ENCODE data around the gene SLC12A8. TPM values are rescaled to one million over a fixed set of nuclear protein-coding genes. Genes with fewer than 3 reads are reported as not detected.

The SLC12A8 gene
- total and polyA plus RNA-seq, 5 experiments from 2014 or later: 0.19 to 0.29 TPM; not detected in 3

DNA sequence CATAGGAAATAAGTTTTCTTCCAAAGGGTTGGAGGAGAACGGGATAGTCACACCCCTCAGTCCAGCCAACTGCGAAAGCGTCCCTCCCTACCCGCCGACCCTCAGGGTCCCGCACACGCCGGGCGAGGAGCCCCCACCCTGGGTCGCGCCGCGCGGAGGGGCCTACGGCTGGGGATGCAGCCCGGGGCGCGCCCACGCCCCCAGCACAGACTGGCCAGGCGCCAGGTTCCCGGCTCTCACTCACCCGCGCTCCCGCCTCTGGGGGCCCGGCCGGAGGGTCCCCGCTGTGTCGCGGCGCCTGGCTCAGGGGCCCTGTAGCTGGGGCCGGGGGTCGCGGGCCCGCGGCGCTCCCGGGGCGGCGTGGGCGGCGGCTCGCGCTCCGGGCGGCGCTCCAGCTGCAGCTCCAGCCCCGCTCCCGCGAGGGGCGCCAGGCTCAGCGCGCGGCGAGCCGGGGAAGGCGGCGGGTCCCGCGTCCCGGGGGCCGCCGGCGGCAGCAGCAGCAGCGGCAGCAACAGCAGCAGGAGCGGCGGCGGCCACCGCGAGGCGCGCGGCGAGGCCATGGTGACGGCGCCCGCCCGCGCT is 157.1 kb downstream of the SLC12A8 start:
- H3K9me3 Mint-ChIP-seq: no peaks in the 10 kb centered on the region
- ATAC-seq: peak; percentile 21 to 43
- POLR2A ChIA-PET: interaction anchor here (0.5 to 0.9 kb wide), 3 partner anchors 47 to 540 kb away, joined by 3 to 5 read pairs (median 3); no protein-coding TSS in a partner anchor
- H3K27ac Mint-ChIP-seq: peak overlapping the region; percentile 84 to 97 (median 90)
- H3K27me3 Mint-ChIP-seq: peaks cover 0 to 3% (median 0%) of the 10 kb centered on the region in 5 donors
- peak overlapping the region; percentile 75 to 97 (median 95) for H3K4me3 Mint-ChIP-seq
- H3K36me3 Mint-ChIP-seq: peaks cover 0 to 4% (median 0%) of the 10 kb centered on the region in 3 donors
- peak in 5 of 10 donors; percentile 12 to 45 (median 38) for DNase-seq
- peaks cover 37 to 52% (median 47%) of the 10 kb centered on the region in 4 donors for H3K4me1 Mint-ChIP-seq

DNA sequence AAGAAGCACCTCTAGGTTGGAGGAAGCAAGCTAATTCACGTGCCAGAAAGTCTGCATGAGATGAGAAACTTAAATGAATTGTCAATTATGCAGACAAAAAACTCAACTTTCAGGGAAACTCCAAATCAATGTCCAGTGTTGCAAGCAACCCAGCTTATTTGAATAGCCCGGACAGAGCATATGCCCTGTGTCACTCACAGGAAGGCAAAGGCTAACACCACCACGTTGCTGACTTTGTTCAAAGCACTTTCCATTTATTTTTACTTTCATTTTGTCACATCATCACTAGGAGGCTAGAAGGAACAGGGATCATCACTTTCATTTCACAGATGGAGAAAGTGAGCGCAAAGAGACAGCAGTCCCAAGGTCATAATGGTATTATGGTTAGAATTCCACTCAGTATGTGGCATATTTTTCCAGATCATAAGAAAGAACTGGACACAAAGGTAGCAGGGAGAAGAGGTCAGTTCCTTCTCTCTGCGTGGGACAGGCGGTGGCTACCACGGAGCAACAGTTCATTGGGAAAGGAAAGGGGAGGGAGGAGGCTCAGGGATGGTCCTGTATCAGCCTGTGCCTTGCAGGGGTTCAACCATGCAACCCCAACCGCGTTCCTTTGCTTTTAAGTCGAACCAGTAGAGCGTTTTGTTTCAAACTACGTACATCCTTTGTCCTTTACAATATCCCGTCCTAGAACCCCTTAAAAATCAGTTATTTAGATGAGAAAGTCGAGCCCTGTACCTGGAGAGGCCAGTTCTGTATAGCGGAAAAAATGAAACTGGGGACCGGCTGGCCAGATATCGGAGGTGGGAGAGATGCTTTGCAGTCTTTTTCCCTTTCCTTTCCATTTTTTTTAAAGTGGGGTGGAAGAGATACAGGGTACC is 157.9 kb downstream of the SLC12A8 start:
- H3K27me3 Mint-ChIP-seq: no peaks in the 10 kb centered on the region
- no peak for ATAC-seq
- DNase-seq: peak in 3 of 10 donors; percentile 26 to 42 (median 41)
- peak overlapping the region; percentile 75 to 97 (median 95) for H3K4me3 Mint-ChIP-seq
- POLR2A ChIA-PET: interaction anchor here (0.5 to 0.9 kb wide), 3 partner anchors 47 to 320 kb away, joined by 3 read pairs; partner anchors contain the start of gene ZNF148
- H3K36me3 Mint-ChIP-seq: peaks cover 0 to 4% (median 0%) of the 10 kb centered on the region in 3 donors
- peaks cover 37 to 56% (median 53%) of the 10 kb centered on the region in 4 donors for H3K4me1 Mint-ChIP-seq
- peak overlapping the region; percentile 84 to 97 (median 90) for H3K27ac Mint-ChIP-seq
- no peaks in the 10 kb centered on the region for H3K9me3 Mint-ChIP-seq

DNA sequence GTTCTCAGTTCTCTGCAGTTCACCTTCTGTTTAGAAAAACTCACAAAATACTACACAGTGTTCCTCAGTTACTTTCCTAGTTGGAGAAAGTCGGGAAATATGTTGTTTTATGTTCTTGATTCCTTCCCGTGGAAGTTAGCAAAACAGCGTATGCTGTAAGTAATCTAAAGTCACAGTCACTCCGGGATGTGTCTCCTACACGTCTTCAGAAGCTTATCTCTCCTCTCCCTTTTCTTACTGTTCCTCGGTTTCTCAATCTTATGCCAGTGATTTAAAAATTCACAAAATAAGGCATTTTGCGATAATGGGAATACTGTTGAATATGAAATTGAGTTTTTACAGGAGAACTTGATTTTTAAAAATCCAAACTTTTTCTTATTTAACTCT is 158.5 kb downstream of the SLC12A8 start:
- POLR2A ChIA-PET: interaction anchor here (0.5 to 1.0 kb wide), 3 partner anchors 46 to 321 kb away, joined by 3 read pairs; partner anchors contain the start of gene ZNF148
- DNase-seq: no peak
- no peak for ATAC-seq
- peak overlapping the region; percentile 75 to 97 (median 95) for H3K4me3 Mint-ChIP-seq
- H3K36me3 Mint-ChIP-seq: peaks cover 0 to 4% (median 0%) of the 10 kb centered on the region in 3 donors
- peak overlapping the region; percentile 84 to 97 (median 90) for H3K27ac Mint-ChIP-seq
- no peaks in the 10 kb centered on the region for H3K27me3 Mint-ChIP-seq
- peaks cover 43 to 62% (median 59%) of the 10 kb centered on the region in 4 donors for H3K4me1 Mint-ChIP-seq
- no peaks in the 10 kb centered on the region for H3K9me3 Mint-ChIP-seq

DNA sequence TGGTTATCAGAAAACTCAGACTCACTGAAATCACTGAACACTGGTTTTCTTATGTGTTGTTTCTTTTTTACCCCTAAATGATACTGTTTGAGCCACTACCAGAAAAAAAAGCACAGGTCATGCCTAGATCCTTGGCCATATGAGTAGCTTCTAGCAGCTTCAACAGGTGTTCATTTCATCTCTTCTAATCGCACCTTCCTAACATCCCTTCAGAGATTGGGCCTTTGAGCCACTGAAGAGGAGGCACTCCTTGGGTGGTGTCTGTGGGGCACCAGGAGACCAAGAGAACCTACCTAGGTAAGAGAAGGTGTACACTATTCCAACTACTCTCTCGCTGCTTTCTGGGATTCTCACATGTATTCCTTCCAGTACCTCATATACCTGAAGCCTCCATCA is 159.2 kb downstream of the SLC12A8 start:
- peaks cover 47 to 70% (median 66%) of the 10 kb centered on the region in 4 donors for H3K4me1 Mint-ChIP-seq
- no peaks in the 10 kb centered on the region for H3K9me3 Mint-ChIP-seq
- H3K4me3 Mint-ChIP-seq: peak overlapping the region; percentile 66 to 97 (median 92)
- ATAC-seq (no peak), DNase-seq (no peak)
- H3K36me3 Mint-ChIP-seq: peaks cover 0 to 4% (median 0%) of the 10 kb centered on the region in 3 donors
- peak overlapping the region; percentile 84 to 97 (median 90) for H3K27ac Mint-ChIP-seq
- POLR2A ChIA-PET: interaction anchor here (1.0 to 1.6 kb wide), 2 partner anchors 41 to 51 kb away, joined by 3 to 5 read pairs; no protein-coding TSS in a partner anchor
- H3K27me3 Mint-ChIP-seq: no peaks in the 10 kb centered on the region

DNA sequence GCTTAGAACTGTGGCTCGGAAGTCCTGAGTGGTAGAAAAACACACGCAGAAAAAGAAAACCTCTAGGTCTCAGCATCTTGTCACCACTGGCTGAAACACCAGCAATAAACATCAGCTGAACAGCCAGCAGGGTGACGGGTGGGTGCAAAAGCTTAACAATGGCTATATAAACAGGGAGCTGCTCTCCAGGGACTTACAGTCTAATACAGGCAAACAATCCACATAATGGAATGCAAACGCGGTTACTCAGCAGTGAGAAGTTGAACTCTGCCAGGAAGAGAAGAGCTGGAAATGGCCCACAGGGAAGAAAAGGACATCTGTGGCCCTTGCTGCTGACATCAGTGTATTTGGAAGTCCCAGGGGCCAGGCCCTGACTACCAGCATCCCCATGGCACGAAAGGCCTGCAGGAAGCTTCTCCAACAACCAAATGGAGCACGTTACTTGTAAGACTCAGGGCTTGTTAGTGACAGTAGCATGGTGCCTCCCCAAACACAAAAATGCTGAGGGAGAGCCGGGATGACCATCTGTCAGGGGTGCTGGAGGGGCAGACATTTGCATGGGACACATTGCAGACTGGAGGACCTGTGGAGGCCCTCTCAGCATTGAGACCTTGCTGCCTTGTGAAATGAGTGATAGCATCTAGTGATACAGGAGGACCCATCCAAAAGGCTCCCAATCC is 159.8 kb downstream of the SLC12A8 start:
- H3K9me3 Mint-ChIP-seq: no peaks in the 10 kb centered on the region
- peak overlapping the region; percentile 84 to 97 (median 90) for H3K27ac Mint-ChIP-seq
- no peaks in the 10 kb centered on the region for H3K27me3 Mint-ChIP-seq
- ATAC-seq: peak in 1 of 2 donors; percentile 1
- peak overlapping the region; percentile 70 to 97 (median 92) for H3K4me3 Mint-ChIP-seq
- POLR2A ChIA-PET: interaction anchor here (0.6 to 1.6 kb wide), 9 partner anchors 16 to 537 kb away, joined by 3 to 5 read pairs (median 4); no protein-coding TSS in a partner anchor
- no peak for DNase-seq
- peaks cover 0 to 4% (median 2%) of the 10 kb centered on the region in 3 donors for H3K36me3 Mint-ChIP-seq
- H3K4me1 Mint-ChIP-seq: peaks cover 50 to 73% (median 70%) of the 10 kb centered on the region in 4 donors

DNA sequence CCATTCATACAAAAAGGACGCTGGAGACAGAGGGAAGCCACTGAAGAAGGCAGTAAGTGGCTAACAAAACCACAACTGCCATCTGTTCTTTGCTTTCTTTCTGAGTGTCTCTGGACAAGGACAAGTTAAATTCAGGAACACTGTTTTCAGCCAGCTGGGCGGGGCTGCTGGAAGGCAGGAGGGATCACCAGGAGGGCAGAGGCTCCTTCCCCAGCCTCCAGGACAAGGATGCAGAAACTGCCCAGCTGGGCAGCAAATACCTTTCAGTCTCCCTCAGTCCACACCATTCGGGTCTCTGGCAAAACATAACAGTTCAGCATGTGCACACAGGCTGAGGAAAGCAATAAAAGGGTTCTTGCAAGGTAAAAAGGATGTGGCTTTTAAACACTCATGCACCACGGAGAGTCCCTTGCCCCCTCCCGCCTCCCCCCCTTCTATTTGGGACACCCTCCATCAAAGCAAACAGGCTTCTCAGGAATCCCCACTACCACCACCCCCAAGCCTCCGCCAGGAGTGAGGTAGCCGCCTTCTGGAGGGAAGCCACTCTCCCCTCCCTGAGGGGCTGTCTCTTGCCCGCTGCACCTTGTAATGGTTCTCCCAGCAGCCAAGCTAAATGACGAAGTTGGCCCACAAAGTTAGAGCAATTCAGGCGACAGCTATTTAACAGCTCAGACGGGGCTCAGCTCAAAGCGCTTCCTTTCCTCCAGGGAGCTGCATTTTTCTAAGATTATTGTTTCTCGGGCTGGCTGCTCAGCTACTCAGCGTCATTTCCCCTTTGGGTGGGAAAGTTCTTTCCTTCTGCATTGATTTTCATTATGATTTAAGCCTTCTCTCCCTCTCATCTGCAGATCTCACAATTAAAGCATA is 160.6 kb downstream of the SLC12A8 start:
- Mint-ChIP-seq H3K27me3 (no peaks in the 10 kb centered on the region), H3K36me3 (peaks cover 0 to 4% (median 4%) of the 10 kb centered on the region in 3 donors), H3K4me3 (peak overlapping the region; percentile 70 to 97 (median 92)), H3K27ac (peak overlapping the region; percentile 84 to 97 (median 90)), H3K9me3 (no peaks in the 10 kb centered on the region), H3K4me1 (peaks cover 53 to 78% (median 74%) of the 10 kb centered on the region in 4 donors)
- ATAC-seq: peak; percentile 66 to 74
- peak; percentile 50 to 87 (median 76) for DNase-seq
- POLR2A ChIA-PET: interaction anchor here (0.6 to 1.6 kb wide), 9 partner anchors 17 to 538 kb away, joined by 3 to 5 read pairs (median 4); no protein-coding TSS in a partner anchor

DNA sequence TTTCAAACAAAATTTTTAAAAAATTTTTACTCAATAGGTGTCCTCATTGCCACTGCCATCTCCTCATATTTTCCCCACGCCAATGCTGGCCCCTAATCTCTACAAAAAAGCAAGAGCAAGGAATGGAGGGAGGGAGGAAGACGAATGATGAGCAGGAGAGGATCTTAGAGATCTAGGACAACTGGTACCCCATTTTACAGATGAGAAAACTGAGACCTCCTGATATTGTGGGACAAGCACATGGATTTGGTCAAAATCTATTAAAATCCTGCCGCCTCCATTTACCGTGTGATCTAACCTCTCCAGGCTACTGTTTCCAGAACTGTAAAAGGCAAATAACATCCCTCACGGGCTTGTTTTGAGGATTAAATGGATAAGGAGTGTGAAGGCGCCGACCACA is 161.3 kb downstream of the SLC12A8 start:
- POLR2A ChIA-PET: interaction anchor here (1.2 to 1.3 kb wide), 2 partner anchors 18 to 50 kb away, joined by 3 to 4 read pairs; no protein-coding TSS in a partner anchor
- Mint-ChIP-seq H3K27ac (peak overlapping the region; percentile 84 to 97 (median 90)), H3K4me3 (peak overlapping the region; percentile 4 to 97 (median 84)), H3K9me3 (no peaks in the 10 kb centered on the region), H3K36me3 (peaks cover 0 to 4% (median 4%) of the 10 kb centered on the region in 3 donors), H3K27me3 (no peaks in the 10 kb centered on the region), H3K4me1 (peaks cover 52 to 77% (median 72%) of the 10 kb centered on the region in 4 donors)
- ATAC-seq (no peak), DNase-seq (no peak)

DNA sequence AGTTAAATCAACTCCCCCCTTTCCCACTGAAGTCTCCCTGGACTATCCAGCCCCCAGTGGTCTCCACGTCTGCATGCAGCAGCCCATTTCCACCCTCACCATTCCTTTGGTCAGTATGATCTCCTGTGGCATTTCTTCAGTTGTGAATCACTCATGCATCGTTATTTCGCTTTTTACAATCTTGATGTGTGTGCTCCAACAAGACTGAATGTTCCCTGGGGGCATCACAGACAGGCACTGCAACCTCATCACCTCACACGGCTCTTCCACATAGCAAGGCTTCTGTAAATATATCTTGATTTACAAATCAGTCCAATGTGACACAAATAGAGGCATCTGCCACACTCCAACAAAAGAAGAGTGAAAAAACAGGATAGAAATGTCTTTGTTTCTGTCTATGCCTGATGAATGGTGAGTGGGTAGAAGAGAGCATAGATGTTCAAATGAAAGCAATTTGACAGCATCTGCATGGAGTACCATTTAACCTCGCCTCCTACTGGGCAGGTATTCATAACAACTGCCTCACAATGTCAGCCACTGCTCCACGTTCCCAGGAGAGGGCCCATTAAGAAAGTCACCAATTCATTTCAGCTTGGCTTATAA is 162.0 kb downstream of the SLC12A8 start:
- no peaks in the 10 kb centered on the region for H3K27me3 Mint-ChIP-seq
- POLR2A ChIA-PET: interaction anchor here (1.5 kb wide), 1 partner anchor 42 kb away, joined by 3 read pairs; no protein-coding TSS in a partner anchor
- H3K4me3 Mint-ChIP-seq: peak overlapping the region in 1 of 10 donors; percentile 97
- peaks cover 0 to 4% (median 4%) of the 10 kb centered on the region in 3 donors for H3K36me3 Mint-ChIP-seq
- ATAC-seq (no peak), DNase-seq (no peak)
- peak overlapping the region in 7 of 10 donors; percentile 43 to 91 (median 84) for H3K27ac Mint-ChIP-seq
- peaks cover 52 to 76% (median 72%) of the 10 kb centered on the region in 4 donors for H3K4me1 Mint-ChIP-seq
- H3K9me3 Mint-ChIP-seq: no peaks in the 10 kb centered on the region

DNA sequence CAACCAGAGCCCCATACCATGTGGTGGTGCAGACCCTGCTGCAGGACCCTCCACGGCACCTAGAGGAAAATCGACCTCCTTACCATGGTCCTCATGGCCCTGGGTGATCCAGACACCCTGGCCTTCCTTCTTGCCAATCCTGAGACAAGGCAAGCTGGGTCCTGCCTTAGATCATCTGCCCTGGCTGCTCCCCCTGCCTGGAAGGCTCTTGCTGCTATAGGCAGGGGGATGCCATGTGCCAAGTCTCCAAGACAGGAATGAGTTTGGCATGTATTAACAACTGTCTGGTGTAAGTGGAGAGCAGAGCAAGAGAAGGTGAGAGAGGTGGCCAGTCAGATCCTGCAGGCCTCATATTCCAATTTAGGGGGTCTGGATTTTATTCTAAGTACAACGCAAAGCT is 164.3 kb downstream of the SLC12A8 start:
- Mint-ChIP-seq H3K4me3 (peak overlapping the region in 1 of 10 donors; percentile 9), H3K4me1 (peaks cover 35 to 62% (median 55%) of the 10 kb centered on the region in 4 donors), H3K36me3 (peaks cover 0 to 5% (median 1%) of the 10 kb centered on the region in 3 donors), H3K27ac (peak overlapping the region in 4 of 10 donors; percentile 38 to 68 (median 53)), H3K27me3 (no peaks in the 10 kb centered on the region), H3K9me3 (no peaks in the 10 kb centered on the region)
- POLR2A ChIA-PET: no interaction called here
- ATAC-seq: no peak
- no peak for DNase-seq

DNA sequence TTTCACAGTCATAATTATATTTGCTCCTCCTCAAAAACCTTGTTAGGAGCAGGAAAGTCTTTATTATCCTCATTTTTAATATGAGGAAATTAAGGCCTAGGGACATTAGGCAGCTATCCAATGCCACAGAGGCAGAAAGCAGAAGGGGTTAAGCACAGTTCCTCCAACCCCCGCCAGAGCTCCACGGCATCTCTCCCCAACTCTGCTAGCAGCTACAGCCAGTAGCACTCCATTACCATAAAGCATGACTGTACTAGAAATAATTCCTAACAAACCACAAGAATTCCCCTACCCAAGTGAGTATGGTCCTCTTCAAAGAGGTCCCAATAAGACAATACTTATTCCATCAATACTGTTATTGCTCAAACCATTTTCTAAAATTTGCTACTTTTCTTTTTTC is 166.6 kb downstream of the SLC12A8 start:
- Mint-ChIP-seq H3K27ac (no peak overlapping the region), H3K4me1 (peaks cover 23 to 48% (median 36%) of the 10 kb centered on the region in 4 donors), H3K36me3 (peaks cover 0 to 12% (median 3%) of the 10 kb centered on the region in 3 donors), H3K4me3 (no peak overlapping the region), H3K27me3 (no peaks in the 10 kb centered on the region), H3K9me3 (no peaks in the 10 kb centered on the region)
- POLR2A ChIA-PET: no interaction called here
- DNase-seq (no peak), ATAC-seq (no peak)

DNA sequence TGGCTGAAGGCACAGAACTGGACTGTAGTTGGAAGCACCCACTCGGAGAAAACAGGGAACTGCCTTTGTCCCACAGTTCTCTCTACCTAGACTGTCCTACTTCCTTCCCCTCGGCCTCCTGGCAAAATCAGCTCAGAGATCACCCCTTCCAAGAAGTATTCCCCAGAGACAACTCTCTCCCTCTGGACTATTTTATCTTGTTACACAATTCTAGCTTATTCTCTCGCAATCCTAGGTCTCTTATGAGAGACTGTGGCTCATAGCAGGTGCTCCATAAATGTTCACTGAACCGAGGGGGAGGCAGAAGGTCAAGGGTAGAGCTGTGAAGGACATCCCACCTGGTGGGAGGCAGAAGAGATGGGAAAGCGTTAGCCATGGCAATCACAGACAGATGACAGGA is 167.4 kb downstream of the SLC12A8 start:
- Mint-ChIP-seq H3K27me3 (no peaks in the 10 kb centered on the region), H3K27ac (no peak overlapping the region), H3K9me3 (no peaks in the 10 kb centered on the region), H3K36me3 (peaks cover 0 to 12% (median 3%) of the 10 kb centered on the region in 3 donors), H3K4me3 (no peak overlapping the region), H3K4me1 (peaks cover 19 to 42% (median 31%) of the 10 kb centered on the region in 4 donors)
- ATAC-seq (no peak), DNase-seq (no peak)
- POLR2A ChIA-PET: no interaction called here

All from naive thymus-derived CD8-positive, alpha-beta T cell (primary cell).